Fibroblast of lung (primary cell): ENCODE results near the gene MRPL39. TPM values are rescaled to one million over a fixed set of nuclear protein-coding genes. Genes with fewer than 3 reads are reported as not detected.

Experiments
- DNase-seq, 2 donors: peaks; one replicate each; pipeline versions ENCODE4 v3.0.0 to v3.0.0-alpha.2; 2010; ENCODE audit warnings: low read depth in 2 of 2
- H2AFZ ChIP-seq: 2 replicates; pipeline ENCODE4 v1.5.1; 2012; ENCODE audit warnings: low read length, control low read depth, inconsistent platforms
- H3K27ac ChIP-seq: 2 replicates; pipeline ENCODE4 v1.5.1; 2011; ENCODE audit warnings: low read length, control low read depth; ENCODE audit not compliant: insufficient read depth
- H3K27me3 ChIP-seq: 2 replicates; pipeline ENCODE4 v1.5.1; 2011; ENCODE audit warnings: mild to moderate bottlenecking, low read length; ENCODE audit not compliant: control insufficient read depth, insufficient read depth
- H3K36me3 ChIP-seq: 2 replicates; pipeline ENCODE4 v1.5.1; 2011; ENCODE audit warnings: low read length; ENCODE audit not compliant: control insufficient read depth, insufficient read depth
- H3K4me1 ChIP-seq: 2 replicates; pipeline ENCODE4 v1.5.1; 2011; ENCODE audit warnings: low read length; ENCODE audit not compliant: control insufficient read depth, insufficient read depth; ENCODE audit errors: extremely low read depth
- H3K4me2 ChIP-seq: 2 replicates; pipeline ENCODE4 v1.5.1; 2011; ENCODE audit warnings: low read length, control low read depth; ENCODE audit not compliant: insufficient read depth; ENCODE audit errors: extremely low read depth
- H3K4me3 ChIP-seq, 4 experiments: fragments of 200-600 bp in 1 of 4; sonication (generic) in 1 of 4; replicated peaks in 1 of 4; 2 replicates each; pipeline ENCODE4 v1.5.1; 2011 to 2016; ENCODE audit warnings: low read length in 4 of 4, low read depth in 3 of 4, mild to moderate bottlenecking in 3 of 4, control low read depth in 2 of 4, inconsistent platforms in 1 of 4, mixed read lengths in 1 of 4; ENCODE audit not compliant: insufficient read depth in 1 of 4; ENCODE audit errors: control extremely low read depth in 1 of 4
- H3K79me2 ChIP-seq: 2 replicates; pipeline ENCODE4 v1.5.1; 2012; ENCODE audit warnings: mild to moderate bottlenecking, low read length, inconsistent platforms; ENCODE audit not compliant: control insufficient read depth, insufficient read depth
- H3K9ac ChIP-seq: 2 replicates; pipeline ENCODE4 v1.5.1; 2011; ENCODE audit warnings: mild to moderate bottlenecking, low read length, control low read depth; ENCODE audit not compliant: insufficient read depth
- H3K9me3 ChIP-seq: 2 replicates; pipeline ENCODE4 v1.5.1; 2012; ENCODE audit warnings: low read depth, low read length; ENCODE audit not compliant: control insufficient read depth, insufficient read depth
- H4K20me1 ChIP-seq: 2 replicates; pipeline ENCODE4 v1.5.1; 2011; ENCODE audit warnings: low read length; ENCODE audit not compliant: control insufficient read depth, insufficient read depth; ENCODE audit errors: extremely low read depth
- CTCF ChIP-seq, 2 donors: IDR thresholded peaks in 1 of 2; conservative IDR thresholded peaks in 1 of 2; 1 replicate in 1 of 2; 2 replicates in 1 of 2; pipeline ENCODE4 v1.5.1; 2011 to 2012; ENCODE audit warnings: low read length in 2 of 2, control low read depth in 1 of 2, inconsistent platforms in 1 of 2, low read depth in 1 of 2, mild to moderate bottlenecking in 1 of 2
- EZH2 ChIP-seq: IDR thresholded peaks from 2 replicates; pipeline ENCODE4 v1.5.1; 2012; ENCODE audit warnings: low read length, control low read depth, mild to moderate bottlenecking; ENCODE audit errors: missing control alignments
- polyA plus RNA-seq, 2 donors: library from polyadenylated mRNA; depleted of rRNA in 1 of 2; stranded (reverse) in 1 of 2; unstranded in 1 of 2; fragments of >200 nt; gene quantifications; 2 replicates each; pipeline ENCODE4 v1.2.1, GENCODE V29; 2011 to 2012; ENCODE audit warnings: missing spikeins in 1 of 2
- total RNA-seq: library from RNA; depleted of rRNA; stranded (reverse); fragments of >200 nt; gene quantifications from 2 replicates; pipeline ENCODE4 v1.2.1, GENCODE V29; 2014

Gene MRPL39
- total and polyA plus RNA-seq, 2 donors (not counting 1 experiment from before 2014, with no cell fraction given) = 30.5 to 34.5 TPM

- Histone ChIP-seq H3K36me3 (no peaks in the 10 kb centered on the region), H3K27me3 (no peaks in the 10 kb centered on the region), H3K9ac (no peak overlapping the region), H3K27ac (peak overlapping the region; percentile 50), H3K4me1 (no peaks in the 10 kb centered on the region), H3K4me2 (peak overlapping the region; percentile 48), H2AFZ (no peak overlapping the region), H3K4me3 (no peak overlapping the region), H3K9me3 (no peaks in the 10 kb centered on the region), H4K20me1 (no peaks in the 10 kb centered on the region), H3K79me2 (peaks cover 13% of the 10 kb centered on the region)
- no peak for TF ChIP-seq EZH2
- no peak for TF ChIP-seq CTCF (conservative IDR thresholded peaks at IDR 0.05 in 1 of 2, IDR thresholded peaks at IDR 0.05 in 1 of 2; ENCODE audit: low read depth in 1 of 2, low read length in 2 of 2)
- DNase-seq = peak; percentile 30 to 56
Observed at GRCh38 chr21:25572861-25573310, 34.4 kb downstream of the MRPL39 start.

GRCh38 chr21:25571726-25572121, 35.6 kb downstream of the MRPL39 start:
- no peaks in the 10 kb centered on the region for H3K27me3 ChIP-seq
- H3K27ac ChIP-seq = no peak overlapping the region
- H3K9ac ChIP-seq = no peak overlapping the region
- H3K79me2 ChIP-seq = peaks cover 23% of the 10 kb centered on the region
- peaks cover 2% of the 10 kb centered on the region for H3K4me1 ChIP-seq
- no peaks in the 10 kb centered on the region for H3K36me3 ChIP-seq
- H3K4me2 ChIP-seq = no peak overlapping the region
- TF ChIP-seq EZH2 (no peak), CTCF (conservative IDR thresholded peaks at IDR 0.05 in 1 of 2, IDR thresholded peaks at IDR 0.05 in 1 of 2; ENCODE audit: low read depth in 1 of 2, low read length in 2 of 2) (no peak)
- no peak overlapping the region for H2AFZ ChIP-seq
- no peaks in the 10 kb centered on the region for H3K9me3 ChIP-seq
- H4K20me1 ChIP-seq = no peaks in the 10 kb centered on the region
- no peak for DNase-seq
- H3K4me3 ChIP-seq = no peak overlapping the region

- Histone ChIP-seq H3K4me2 (no peak overlapping the region), H3K79me2 (peaks cover 40% of the 10 kb centered on the region), H3K9ac (no peak overlapping the region), H3K4me1 (peaks cover 2% of the 10 kb centered on the region), H3K27ac (no peak overlapping the region), H3K4me3 (no peak overlapping the region), H3K9me3 (no peaks in the 10 kb centered on the region), H3K36me3 (peaks cover 2% of the 10 kb centered on the region), H4K20me1 (no peaks in the 10 kb centered on the region), H2AFZ (no peak overlapping the region), H3K27me3 (no peaks in the 10 kb centered on the region)
- TF ChIP-seq CTCF (conservative IDR thresholded peaks at IDR 0.05 in 1 of 2, IDR thresholded peaks at IDR 0.05 in 1 of 2; ENCODE audit: low read depth in 1 of 2, low read length in 2 of 2) = no peak
- TF ChIP-seq EZH2 = no peak
- DNase-seq = no peak
Observed at GRCh38 chr21:25569711-25570110, 37.6 kb downstream of the MRPL39 start.
